DND-41 (cell line): ENCODE data around the gene EPX.

ENCODE experiments used
- EZH2 ChIP-seq: IDR thresholded peaks from 3 replicates; pipeline ENCODE4 v1.6.1; 2012; ENCODE audit warnings: borderline replicate concordance, low read depth, mild to moderate bottlenecking, moderate library complexity, low read length, inconsistent platforms; ENCODE audit not compliant: severe bottlenecking
- TF ChIP-seq, protein P1 (sequence below): IDR thresholded peaks from 2 replicates; pipeline ENCODE4 v1.5.1; 2012; ENCODE audit warnings: borderline replicate concordance, low read length, moderate library complexity, mild to moderate bottlenecking; ENCODE audit not compliant: poor library complexity, severe bottlenecking; ENCODE audit errors: extremely low read depth

DNA sequence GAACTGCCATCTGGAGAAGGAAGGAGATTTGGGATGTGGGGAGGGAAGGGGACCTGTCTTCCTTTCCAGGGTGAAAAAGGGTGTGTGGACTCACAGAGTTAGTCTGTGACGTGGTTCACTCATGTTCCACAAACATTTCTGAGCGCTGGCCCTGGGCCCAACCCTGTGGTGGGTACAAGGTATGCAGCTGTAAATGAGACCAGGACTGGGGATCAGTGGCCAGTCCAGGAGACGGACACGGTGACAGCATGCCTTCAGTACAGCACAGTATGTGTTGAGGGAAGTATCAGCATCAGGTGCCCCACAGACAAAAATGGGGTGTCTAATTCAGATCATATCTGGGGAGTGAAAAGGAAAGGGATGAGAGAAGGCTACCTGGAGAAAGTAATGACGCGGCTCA, 5.5 kb upstream of the EPX start:
- TF ChIP-seq, protein P1, sequence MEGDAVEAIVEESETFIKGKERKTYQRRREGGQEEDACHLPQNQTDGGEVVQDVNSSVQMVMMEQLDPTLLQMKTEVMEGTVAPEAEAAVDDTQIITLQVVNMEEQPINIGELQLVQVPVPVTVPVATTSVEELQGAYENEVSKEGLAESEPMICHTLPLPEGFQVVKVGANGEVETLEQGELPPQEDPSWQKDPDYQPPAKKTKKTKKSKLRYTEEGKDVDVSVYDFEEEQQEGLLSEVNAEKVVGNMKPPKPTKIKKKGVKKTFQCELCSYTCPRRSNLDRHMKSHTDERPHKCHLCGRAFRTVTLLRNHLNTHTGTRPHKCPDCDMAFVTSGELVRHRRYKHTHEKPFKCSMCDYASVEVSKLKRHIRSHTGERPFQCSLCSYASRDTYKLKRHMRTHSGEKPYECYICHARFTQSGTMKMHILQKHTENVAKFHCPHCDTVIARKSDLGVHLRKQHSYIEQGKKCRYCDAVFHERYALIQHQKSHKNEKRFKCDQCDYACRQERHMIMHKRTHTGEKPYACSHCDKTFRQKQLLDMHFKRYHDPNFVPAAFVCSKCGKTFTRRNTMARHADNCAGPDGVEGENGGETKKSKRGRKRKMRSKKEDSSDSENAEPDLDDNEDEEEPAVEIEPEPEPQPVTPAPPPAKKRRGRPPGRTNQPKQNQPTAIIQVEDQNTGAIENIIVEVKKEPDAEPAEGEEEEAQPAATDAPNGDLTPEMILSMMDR: no peak
- no peak for TF ChIP-seq EZH2
